Epithelial cell of esophagus (primary cell): ENCODE data around the gene RCOR1.

Experiments used
- DNase-seq: peaks from one replicate; pipeline ENCODE4 v3.0.0; 2010; ENCODE audit warnings: low read depth
- H3K4me3 ChIP-seq: 2 replicates; pipeline ENCODE4 v1.5.1; 2011; ENCODE audit warnings: mild to moderate bottlenecking, low read length, control low read depth
- CTCF ChIP-seq: IDR thresholded peaks from 2 replicates; pipeline ENCODE4 v1.5.1; 2011; ENCODE audit warnings: low read depth, mild to moderate bottlenecking, low read length, control low read depth, inconsistent platforms; ENCODE audit not compliant: insufficient read depth; ENCODE audit errors: missing control alignments

Gene RCOR1

DNA sequence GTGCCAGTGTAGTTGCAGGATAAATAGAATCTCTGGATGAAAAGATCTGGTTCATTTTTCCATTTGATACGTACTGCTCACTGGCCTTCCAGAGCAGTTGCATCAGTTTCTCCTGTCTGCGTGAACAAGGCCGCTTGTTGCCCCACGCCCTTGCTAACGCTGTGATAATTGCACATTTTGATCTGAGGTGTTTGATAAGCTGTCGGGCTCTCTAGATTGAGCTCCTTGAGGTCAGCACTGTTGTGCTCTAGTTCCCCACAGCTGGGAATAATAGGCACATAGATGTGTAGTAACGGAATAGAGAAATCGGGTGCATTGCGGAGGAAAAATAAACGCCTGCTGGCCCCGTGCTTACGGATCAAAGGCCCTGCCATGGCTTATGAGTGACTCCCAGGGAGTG lies 142.0 kb downstream of the RCOR1 start:
- TF ChIP-seq CTCF, result no peak
- no peak for DNase-seq
- no peak overlapping the region for H3K4me3 ChIP-seq

GRCh38 chr14:102736956-102737355 lies 144.5 kb downstream of the RCOR1 start:
- no peak overlapping the region for H3K4me3 ChIP-seq
- DNase-seq, result no peak
- TF ChIP-seq CTCF, result no peak

GRCh38 chr14:102737402-102738372 lies 145.2 kb downstream of the RCOR1 start:
- H3K4me3 ChIP-seq, result no peak overlapping the region

DNA sequence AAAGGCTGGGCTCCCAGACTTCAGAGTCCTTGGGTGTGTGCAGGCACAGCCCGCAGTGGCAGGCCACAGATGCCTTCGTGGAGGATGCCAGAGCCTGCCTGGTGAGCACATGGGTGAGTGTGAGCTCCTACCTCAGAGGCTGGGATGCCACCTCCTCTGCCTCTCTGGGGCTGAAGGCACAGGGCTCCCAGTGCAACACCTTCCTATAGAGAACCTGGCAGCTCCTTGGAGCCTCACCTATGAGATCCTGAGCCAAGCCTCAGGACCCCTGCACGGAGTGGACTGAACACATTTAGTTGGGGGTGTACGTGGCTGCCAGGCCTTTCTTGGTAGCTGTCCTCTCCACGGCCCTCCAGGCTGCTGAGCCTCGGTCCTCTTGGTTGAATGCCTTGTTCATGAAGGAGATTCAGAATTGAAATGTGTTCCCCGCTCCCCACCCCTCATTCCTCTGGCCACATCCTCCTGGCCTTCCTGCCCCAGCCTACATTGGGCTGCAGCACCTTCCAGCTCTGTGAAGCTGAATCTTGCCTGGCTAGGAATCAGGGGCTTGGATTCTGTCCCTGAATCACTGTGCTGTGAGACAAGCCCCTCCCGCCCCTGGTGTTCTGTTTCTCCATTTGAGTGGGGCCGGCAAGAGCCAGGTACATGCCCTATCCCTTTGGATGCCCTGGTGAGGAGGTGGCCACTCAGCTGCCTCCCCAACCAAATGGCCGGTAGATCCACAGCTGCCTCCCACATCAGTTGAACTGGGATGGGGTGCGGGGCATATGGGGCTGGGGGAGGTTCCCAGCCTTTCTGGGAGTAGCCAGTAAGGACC lies 146.1 kb downstream of the RCOR1 start:
- TF ChIP-seq CTCF, result no peak
- DNase-seq, result no peak
- H3K4me3 ChIP-seq, result no peak overlapping the region

More at GRCh38 chr14:102737402-102738372, 145.2 kb downstream of the RCOR1 start:
- DNase-seq, result no peak
- TF ChIP-seq CTCF, result no peak

DNA sequence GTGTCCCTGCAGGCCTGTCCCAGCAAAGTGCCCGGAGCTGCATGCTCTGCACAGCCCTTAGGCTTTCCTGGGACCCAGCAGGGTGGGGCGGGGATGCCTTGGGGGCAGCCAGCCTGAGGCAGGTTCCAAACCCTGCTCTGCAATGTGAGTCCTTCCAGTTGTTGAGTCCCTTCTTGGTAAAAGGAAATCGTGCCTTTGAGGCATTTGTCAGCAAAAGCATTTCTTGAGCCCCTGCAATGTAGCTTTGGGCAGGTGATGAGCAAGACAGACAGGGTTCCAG lies 146.7 kb downstream of the RCOR1 start:
- TF ChIP-seq CTCF, result no peak
- H3K4me3 ChIP-seq, result no peak overlapping the region
- no peak for DNase-seq

DNA sequence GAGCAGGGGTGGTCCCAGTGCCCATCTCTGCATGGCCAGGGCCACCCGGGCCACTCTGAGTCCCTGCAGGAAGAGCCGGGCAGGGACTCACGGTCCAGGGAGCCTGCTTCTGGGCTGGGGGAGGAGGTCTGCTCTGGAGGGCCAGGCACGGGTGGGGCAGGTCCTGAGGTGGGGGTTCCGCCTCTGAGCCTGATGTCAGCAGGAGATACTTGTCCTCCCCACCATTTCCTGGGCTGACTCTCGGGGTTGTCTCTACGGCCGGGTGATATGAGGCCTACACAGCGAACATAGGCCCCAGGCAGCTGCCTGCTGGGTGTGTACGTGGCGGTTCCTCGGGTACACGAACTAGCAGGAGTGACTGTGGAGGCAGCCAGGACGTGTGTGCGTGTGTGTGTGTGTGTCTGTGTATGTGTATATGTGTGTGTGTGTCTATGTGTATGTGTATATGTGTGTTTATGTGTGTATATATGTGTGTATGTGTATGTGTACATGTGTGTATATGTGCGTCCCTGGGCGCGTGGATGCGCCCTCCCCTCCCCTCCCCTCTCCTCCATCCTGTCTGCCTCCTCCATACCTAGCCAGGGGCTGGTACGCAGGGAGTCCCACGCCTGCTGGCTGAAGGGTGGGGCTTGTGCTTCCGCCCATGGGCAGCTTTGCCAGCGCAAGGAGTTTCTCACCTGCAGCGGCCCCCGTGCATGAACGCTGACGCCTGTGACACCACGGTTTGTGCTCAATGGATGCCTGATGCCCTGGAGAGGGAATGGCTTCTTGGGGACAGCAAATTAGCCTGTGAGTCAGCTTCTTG lies 154.4 kb downstream of the RCOR1 start:
- no peak overlapping the region for H3K4me3 ChIP-seq
- no peak for DNase-seq
- no peak for TF ChIP-seq CTCF
